HepG2 (cell line): ENCODE data around the gene DNAH9. TPM values are rescaled to one million over a fixed set of nuclear protein-coding genes. Genes with fewer than 3 reads are reported as not detected.

ENCODE experiments used
- BCLAF1 ChIP-seq: fragments of 450-650 bp; IDR thresholded peaks from 2 replicates; pipeline ENCODE4 v1.6.1; 2017; ENCODE audit warnings: mild to moderate bottlenecking
- DMTF1 ChIP-seq: sonication (generic); formaldehyde crosslinking; IDR thresholded peaks from 2 replicates; pipeline ENCODE4 v1.4.0; 2020; ENCODE audit warnings: mild to moderate bottlenecking, missing genetic modification reagents
- FOXA3 ChIP-seq: IDR thresholded peaks from 2 replicates; pipeline ENCODE4 v1.6.1; 2016; ENCODE audit warnings: missing genetic modification reagents, missing compliant biosample characterization
- HCFC1 ChIP-seq: fragments of 150-350 bp; IDR thresholded peaks from 2 replicates; pipeline ENCODE4 v1.6.1; 2014; ENCODE audit warnings: low read depth, low read length
- XBP1 ChIP-seq: sonication (generic); formaldehyde crosslinking; IDR thresholded peaks from 2 replicates; pipeline ENCODE4 v1.5.0; 2020; ENCODE audit warnings: missing genetic modification reagents
- ZNF142 ChIP-seq: sonication (generic); formaldehyde crosslinking; IDR thresholded peaks from 2 replicates; pipeline ENCODE4 v1.4.0; 2020; ENCODE audit warnings: missing genetic modification reagents
- ZNF205 ChIP-seq: IDR thresholded peaks from 2 replicates; pipeline ENCODE4 v1.6.1; 2018; ENCODE audit warnings: missing biosample characterization, missing genetic modification reagents
- ZNF224 ChIP-seq: sonication (generic); formaldehyde crosslinking; IDR thresholded peaks from 2 replicates; pipeline ENCODE4 v1.5.0; 2020; ENCODE audit warnings: mild to moderate bottlenecking, missing genetic modification reagents
- ZNF407 ChIP-seq: sonication (generic); formaldehyde crosslinking; IDR thresholded peaks from one replicate; pipeline ENCODE4 v1.5.1; 2020; ENCODE audit warnings: mild to moderate bottlenecking, missing genetic modification reagents; ENCODE audit errors: not compliant biosample characterization
- ZNF580 ChIP-seq: IDR thresholded peaks from 2 replicates; pipeline ENCODE4 v1.6.1; 2016; ENCODE audit warnings: low read depth, borderline replicate concordance
- polyA plus RNA-seq, 8 experiments: library from polyadenylated mRNA; depleted of rRNA in 3 of 8; stranded (reverse) in 7 of 8; unstranded in 1 of 8; fragments of >200 nt; fragmentation: Illumina TruSeq in 4 of 8; extraction: Trizol in 4 of 8; gene quantifications; 2 replicates each; pipeline versions ENCODE4 v1.2.1 to v1.2.3, GENCODE V29; 2011 to 2016; ENCODE audit warnings: low read depth in 4 of 8, missing spikeins in 1 of 8, mixed read lengths in 1 of 8; ENCODE audit not compliant: insufficient read depth in 1 of 8
- total RNA-seq, 5 experiments: library from RNA; depleted of rRNA; stranded (reverse); fragments of >200 nt; fragmentation: Illumina TruSeq; extraction: Trizol; gene quantifications; 2 replicates each; pipeline ENCODE4 v1.2.3, GENCODE V29; 2016; ENCODE audit warnings: low read depth in 1 of 5

Gene DNAH9
- total and polyA plus RNA-seq, 2 of the 13 experiments (the other 11 are each of a cell fraction or from before 2014, with no cell fraction given) = not detected

DNA sequence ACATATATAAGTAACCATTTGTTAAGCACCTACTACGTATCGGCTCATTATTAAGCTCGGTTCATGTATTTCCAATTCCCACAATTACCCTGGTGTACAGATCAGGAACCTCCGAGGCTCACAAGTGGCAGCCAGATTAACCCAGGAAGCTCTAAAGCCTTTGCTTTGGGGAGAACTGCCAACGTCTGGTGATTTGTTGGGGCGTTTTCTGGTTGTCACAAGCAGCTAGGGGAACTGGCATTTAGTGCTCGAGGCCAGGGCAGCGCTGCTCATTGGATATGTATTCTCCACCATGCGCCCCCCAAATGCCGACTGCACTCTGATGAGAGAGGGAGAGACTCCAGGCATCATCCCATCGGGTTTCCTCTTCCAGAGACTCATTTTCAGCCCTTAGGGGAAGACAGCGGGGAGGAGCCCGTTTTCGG is 398.5 kb downstream of the DNAH9 start (continued):
- TF ChIP-seq ZNF142 (CRISPR knock-in tag) (no peak), ZNF205 (CRISPR knock-in tag) (0 out of 2 replicates have a peak, but pooled peaks have one; percentile 6), ZNF580 (no peak), ZNF407 (no peak), HCFC1 (no peak), XBP1 (CRISPR knock-in tag) (no peak), BCLAF1 (no peak), DMTF1 (CRISPR knock-in tag) (no peak), ZNF224 (CRISPR knock-in tag) (no peak), FOXA3 (CRISPR knock-in tag) (no peak)
